GM21381 (cell line): ENCODE results near the gene CSK.
"Not testable (repeated sequence)": the region's sequence is repeated elsewhere in the genome, so short reads cannot be mapped to it uniquely, and the experiment has no call there.

Source experiments
- ATAC-seq: cut with Tn5 transposase; IDR thresholded peaks from one replicate; pipeline ENCODE4 v1.9.1; 2021; ENCODE audit warnings: mild to moderate bottlenecking, moderate library complexity; ENCODE audit not compliant: unreplicated experiment

Gene CSK

GRCh38 chr15:74781431-74782258 lies at the start of gene CSK:
CSK (plus strand) TSS chr15:74782080; CDS start chr15:74798298, 16,218 bp downstream.
- peak; percentile 33 for ATAC-seq

- ATAC-seq: no peak
Measured at GRCh38 chr15:74732846-74733245, 49.0 kb upstream of the CSK start.

- ATAC-seq: no peak
Measured at GRCh38 chr15:74733269-74733668, 48.6 kb upstream of the CSK start.

- no peak for ATAC-seq
Measured at GRCh38 chr15:74735305-74735704, 46.6 kb upstream of the CSK start.

- ATAC-seq: not testable (repeated sequence)
Measured at GRCh38 chr15:74738239-74738638, 43.6 kb upstream of the CSK start.

GRCh38 chr15:74742422-74742821 lies 39.5 kb upstream of the CSK start:
- ATAC-seq: no peak

- no peak for ATAC-seq
Measured at GRCh38 chr15:74746389-74746788, 35.5 kb upstream of the CSK start.

GRCh38 chr15:74748322-74748946 lies 33.4 kb upstream of the CSK start, which contains the start of gene CYP1A2:
CYP1A2 (plus strand) TSS chr15:74748845; CDS start chr15:74749739, 894 bp downstream.
- no peak for ATAC-seq

GRCh38 chr15:74749832-74750231 lies 32.0 kb upstream of the CSK start:
- ATAC-seq: no peak

GRCh38 chr15:74750751-74751150 lies 31.1 kb upstream of the CSK start:
- no peak for ATAC-seq

GRCh38 chr15:74752011-74752410 lies 29.9 kb upstream of the CSK start:
- no peak for ATAC-seq

GRCh38 chr15:74752531-74752930 lies 29.3 kb upstream of the CSK start:
- ATAC-seq: no peak

GRCh38 chr15:74754593-74755215 lies 27.2 kb upstream of the CSK start:
- no peak for ATAC-seq

- ATAC-seq: no peak
Measured at GRCh38 chr15:74758736-74759135, 23.1 kb upstream of the CSK start.

GRCh38 chr15:74762791-74763150 lies 19.1 kb upstream of the CSK start:
- ATAC-seq: no peak

- no peak for ATAC-seq
Measured at GRCh38 chr15:74763416-74763815, 18.5 kb upstream of the CSK start.

- no peak for ATAC-seq
Measured at GRCh38 chr15:74767167-74768098, 14.4 kb upstream of the CSK start.

- no peak for ATAC-seq
Measured at GRCh38 chr15:74768099-74768770, 13.6 kb upstream of the CSK start.

- ATAC-seq: no peak
Measured at GRCh38 chr15:74768771-74769342, 13.0 kb upstream of the CSK start.

- no peak for ATAC-seq
Measured at GRCh38 chr15:74769463-74770025, 12.3 kb upstream of the CSK start.
